ENCODE results near the gene ZMYND8.

Gene ZMYND8

DNA sequence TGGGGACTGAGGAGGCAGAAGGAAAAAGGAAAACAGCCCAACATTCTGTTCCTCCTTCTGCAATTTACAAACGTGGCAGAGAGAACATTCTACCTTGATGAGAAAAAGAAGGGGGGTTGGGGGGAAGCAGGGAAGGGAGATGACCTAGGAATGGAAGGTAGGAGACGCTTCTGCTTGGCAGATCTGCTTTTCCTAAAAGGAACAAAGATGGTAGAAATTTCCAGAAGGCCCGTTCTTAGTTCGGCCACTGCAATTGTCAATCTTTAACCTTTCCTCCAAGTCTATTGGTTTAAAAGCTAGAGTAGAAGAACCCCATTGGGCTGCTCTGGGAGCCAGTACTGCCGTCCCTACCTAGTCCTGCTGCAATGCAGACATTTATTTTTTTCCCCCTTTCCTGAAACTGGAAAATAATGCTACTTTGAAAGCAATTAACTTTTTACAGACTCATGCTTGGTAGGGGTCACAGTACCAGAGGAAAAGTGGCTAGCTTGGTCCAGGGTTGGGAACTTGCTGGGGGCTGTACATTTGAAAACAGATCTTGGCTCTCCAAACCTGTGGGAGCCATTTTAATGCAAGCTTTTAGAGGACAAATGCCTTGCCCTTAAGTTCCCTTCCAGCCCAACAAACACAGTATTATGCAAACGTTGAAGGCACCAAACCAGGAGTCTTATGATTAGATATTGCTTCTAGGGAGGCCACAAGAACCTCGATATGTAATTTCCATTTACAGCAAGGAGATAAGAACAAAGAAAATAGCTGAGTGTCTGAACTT, 2.6 kb downstream of the ZMYND8 start:
- DNase-seq = no peak

DNA sequence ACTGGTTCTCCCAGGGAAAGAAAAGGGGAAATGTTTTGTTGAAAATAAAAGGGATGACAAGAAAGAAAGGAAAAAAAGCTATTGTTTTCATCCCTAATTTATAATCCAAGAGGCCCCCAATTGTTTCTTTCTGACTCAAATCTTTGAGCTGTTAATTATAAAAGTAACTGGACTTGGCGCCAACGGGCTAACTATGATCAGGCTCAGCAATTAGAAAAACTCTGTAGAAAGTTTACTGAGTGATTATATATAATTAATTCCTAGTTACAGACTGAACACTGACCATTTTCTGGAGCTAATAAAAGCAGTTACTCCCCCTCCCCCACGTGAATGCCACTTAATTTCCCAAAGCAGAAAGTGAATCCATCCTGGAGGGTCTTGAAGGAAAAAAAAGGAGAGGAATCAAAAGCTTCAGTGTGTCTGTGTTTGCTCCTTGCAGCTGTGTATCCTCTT, 3.2 kb downstream of the ZMYND8 start:
- no peak for DNase-seq

DNA sequence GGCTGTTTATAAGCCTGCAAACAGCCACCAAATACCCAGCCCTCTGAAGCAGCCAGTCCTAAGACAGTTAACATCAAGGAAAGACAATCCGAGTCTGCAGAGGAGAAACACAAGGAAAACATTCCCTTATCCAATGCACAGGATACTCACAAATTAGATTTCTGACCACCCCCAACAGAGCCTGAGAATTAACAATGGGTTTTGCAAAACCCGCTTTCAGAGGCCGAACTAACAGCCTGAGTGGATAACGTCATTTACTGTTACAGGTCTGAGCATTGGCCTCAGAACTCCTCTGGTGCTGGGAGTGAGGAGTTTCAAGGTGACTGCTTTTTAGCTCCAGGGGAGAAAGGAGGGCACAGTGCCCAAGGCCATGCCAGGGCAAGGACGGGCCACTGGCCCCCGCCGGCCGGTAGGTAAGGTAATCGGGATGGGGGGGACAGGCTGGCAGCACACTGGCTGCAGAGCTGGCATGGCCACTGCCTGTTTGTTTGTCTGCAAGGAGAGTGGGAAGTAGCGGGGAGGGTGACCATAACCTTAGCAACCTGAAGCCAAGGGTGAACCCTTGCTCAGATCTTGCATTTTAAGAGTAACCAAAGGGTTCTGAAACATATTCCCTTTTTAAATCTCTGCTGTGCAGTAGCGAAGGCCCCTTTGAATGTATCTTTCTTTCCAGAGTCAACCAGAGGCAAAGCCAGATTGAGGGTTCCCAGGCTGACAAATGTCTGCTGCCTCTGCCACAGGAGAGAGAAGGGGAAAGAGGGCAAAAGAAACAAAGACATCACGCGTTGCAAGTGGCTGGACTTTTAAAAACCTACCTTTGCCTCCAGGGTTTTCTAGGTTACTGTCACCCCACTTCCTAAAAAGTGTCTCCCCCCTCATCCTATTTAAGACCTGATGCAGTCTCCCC, 3.9 kb downstream of the ZMYND8 start:
- DNase-seq = no peak

DNA sequence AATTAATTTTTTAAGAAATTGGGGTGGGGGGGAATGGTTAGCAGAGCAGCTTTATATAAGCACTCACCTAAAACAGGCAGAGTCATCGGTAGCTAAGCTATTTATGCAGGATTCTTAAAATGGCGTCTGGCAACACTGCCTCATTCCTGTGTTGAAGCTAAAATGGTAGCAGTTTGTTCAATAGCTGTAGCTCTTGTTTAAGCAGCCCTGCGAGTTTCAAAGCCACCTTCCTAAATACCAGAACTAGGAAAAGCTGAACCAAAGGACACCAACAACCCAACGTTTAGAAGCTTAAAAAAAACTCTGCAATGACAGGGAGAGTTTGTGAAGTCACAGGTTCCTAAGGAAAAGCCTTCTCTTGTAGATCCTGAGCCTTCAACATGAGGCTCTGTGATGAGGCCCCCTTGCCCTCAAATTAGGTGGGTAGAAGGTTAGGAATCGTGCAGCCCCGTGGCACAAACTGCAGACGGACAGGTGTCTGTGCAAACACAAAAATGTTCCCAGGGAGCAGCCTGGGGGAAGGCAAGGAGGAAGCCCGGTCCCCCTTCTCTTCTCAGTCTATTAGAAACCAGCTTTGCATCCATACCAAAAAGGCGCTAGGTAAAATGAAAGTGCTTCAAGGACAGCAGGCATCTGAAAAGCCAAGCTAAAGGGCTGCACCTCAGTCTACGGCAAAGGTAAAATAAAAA, 4.7 kb downstream of the ZMYND8 start:
- no peak for DNase-seq

DNA sequence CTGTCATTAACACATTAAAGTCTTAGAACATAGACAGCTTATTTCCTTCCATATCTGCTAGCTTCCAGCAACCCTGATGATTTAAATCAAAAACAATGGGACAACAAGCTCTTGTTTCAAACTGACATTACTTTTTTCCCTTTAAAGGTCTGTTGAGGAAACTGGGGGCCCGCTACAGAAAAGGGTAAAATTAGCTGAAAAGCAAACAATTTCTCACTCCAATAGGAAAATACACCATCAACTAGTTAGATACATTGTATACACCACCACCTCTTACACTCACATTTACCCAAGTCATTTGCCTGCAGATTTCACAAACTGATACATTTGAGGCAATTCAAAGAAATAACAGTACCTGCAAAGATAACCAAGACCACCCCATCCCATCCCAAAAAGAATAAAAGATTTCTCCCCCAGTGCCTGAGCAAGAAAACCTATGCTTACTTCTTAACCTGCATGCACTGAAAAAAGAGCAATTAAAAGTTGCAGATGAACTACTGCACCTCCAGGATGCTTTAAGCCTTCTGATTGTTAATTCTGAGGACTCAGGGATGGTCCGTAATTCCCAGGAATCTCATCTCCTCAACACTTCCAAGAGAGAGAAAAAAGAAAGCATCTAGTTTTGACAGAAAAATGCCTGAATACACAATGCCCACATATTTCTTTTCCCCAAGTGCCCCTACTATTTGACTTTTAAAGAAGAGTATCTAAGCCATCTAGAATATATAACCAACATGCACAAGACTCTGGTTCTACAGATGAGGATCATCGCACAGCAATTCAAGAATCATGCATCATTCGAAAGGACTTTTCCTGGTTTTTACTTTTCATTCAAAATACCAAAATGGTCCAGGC, 5.6 kb downstream of the ZMYND8 start:
- no peak for DNase-seq

DNA sequence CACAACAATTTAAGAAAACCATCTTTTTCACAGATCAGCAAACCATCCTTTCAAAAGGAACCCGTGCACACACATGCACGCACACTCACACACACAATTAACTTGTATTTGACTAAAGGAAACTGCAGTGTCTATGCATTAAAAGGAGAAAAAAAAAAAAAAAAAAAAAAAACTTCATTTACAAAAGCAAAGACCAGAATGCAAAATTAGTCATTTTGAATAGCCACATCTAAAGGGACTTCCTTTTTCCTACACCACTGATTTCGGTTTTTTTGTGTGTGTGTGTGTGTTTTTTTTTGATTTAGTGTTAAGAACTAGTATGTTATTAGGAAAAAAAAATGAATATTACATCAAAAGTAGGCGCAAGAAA, 6.3 kb downstream of the ZMYND8 start:
- DNase-seq = no peak

DNA sequence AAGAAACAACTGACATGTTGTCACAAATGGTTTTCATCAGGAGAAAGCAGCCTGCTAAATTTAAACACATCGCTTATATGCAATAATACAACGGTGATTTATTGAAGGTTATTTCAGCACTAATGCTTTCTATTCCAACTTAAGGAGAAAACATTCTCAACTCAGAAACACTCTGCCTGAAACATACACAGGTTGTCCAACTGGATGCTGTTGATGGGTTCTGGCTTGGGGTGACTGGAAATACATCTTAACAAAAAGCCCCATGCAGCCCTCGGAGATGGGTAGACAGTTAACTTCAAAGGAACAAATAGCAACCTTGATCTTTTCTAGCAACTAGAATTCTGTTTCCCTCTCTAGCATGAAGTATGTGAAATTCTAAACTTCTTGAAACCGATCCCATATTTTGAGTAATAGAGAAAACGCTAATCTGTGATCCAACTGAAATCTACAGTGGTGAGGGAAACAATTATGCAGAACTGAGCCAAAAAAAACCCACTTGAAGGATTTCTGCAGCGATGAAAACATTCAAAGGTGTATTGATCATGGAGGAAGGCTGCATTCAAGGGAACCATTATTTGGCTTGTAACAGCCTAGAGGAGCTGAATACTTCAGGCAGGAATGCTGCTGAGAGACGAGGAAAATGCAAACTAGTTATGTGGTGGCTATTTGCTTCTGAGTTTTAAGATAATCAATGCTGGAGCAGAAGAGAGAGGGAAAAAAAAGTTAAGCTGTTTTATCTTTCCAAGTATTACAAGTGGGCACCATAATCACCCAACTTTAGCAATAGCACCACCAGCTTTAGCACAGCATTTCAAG, 6.9 kb downstream of the ZMYND8 start:
- no peak for DNase-seq

DNA sequence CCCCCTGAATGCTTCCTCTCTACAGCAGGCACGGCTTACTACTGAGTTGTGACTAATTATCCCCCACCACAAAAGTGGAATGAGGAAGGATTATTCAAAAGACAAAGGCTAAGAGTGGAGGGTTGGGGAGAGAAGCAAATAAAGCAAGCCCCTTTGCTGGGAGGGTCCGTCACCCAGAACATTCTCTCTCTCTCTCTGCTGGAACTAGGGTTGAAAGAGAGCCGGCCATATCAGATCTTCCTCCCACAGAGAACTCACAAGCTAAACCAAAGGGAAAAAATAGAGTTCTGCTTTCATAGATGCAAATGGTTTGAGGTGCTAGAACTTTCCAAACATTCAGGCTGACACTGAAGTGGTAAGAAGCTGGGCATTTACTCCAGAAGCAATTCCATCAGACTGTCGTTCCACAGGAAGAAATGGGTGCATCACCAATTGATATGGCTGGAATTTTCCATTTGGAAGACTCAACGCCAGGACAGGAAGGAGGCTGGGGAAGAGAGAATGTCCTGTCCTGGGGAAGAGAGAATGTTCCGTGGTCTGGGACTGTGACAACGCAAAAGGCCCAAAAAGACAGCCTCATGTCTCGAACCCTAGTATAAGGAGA, 7.9 kb downstream of the ZMYND8 start:
- DNase-seq = no peak

DNA sequence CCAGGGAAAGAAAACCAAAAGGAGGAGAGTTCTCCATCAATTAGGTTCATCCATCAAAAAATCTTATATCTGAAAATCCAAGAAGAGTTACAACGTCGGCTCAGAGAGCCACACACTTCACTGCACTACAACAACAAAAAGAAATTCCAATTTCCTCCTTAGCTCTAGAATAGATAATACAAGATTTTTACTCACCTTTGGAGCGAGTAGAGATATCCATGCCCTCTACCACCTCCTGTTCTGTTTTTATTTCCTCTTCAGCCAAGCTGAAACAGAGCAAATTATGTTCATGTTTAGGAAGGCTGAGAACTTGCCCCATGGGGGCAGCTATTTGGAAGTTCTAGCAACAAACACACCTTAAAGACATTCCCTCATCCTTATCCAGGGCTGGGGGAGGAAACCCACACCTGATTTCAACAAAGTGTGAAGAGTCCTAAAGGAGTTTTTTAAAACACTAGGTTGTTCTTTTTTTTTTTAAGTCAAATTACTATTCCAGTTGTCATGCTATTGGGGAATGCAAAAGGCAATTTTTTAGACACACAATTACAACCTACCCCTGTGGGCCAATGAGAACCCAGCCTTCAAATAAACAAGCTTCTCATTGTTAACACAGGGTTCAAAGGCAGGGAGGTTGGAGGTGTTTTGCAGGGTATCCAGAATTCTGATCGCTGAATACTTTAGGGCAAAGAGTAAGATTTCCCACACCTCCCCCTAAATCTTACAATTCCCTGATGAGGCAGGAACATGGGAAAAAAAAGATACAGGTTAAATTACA, 8.7 kb downstream of the ZMYND8 start:
- no peak for DNase-seq

DNA sequence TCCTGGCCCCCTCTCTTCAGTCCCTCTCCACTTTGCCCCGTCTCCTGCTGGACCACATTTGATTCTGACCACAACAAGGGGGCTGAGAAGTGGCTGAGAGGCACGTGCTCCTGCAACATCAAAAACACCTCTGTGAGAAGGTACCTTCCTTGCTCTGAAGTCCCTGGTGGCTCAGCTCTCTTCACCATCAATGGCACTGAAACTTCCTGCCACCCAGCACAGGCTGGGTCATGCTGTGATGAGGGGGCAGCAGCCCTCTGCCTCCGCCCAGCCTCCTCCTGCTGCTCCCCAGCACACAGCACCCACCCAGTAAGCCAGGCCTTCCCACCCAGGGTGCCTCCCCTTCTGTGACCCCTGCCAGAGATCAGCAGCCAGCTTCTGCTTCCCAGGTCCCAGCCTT, 10.3 kb downstream of the ZMYND8 start:
- no peak for DNase-seq

DNA sequence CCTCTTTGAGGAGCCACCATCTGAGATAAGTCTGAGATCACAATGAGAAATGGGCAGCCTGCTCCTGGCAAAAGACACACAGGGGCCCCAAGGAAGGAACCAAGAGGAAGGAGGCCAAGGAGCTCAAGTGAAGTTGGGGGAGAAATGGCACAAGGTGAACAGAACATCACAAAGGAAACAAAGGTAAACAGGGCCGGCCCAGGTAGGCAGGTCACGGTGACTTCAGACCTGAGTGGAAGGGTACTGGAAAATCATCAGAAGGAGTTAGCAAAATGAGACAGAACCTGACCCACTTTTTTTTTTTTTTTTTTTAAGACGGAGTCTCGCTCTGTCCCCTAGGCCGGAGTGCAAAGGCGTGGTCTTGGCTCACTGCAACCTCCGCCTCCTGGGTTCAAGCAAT, 11.3 kb downstream of the ZMYND8 start:
- DNase-seq = no peak

DNA sequence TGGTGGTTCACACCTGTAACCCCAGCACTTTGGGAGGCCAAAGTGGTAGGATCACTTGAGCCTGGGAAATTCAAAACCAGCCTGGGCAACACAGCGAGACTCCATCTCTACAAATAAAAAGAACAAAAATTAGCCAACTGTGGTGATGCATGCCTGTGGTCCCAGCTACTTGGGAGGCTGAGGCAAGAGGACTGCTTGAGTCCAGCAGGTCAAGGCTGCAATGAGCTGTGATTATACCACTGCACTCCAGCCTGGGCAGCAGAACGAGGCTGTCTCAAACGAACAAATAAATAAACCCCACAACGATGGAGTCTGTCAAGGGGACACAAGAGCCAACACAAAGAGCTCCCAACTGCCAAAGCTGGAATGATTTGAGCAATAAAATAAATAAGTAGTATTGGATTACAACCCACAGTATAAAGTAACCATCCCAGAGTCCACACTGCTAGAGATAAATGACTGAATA, 13.5 kb downstream of the ZMYND8 start:
- no peak for DNase-seq

DNA sequence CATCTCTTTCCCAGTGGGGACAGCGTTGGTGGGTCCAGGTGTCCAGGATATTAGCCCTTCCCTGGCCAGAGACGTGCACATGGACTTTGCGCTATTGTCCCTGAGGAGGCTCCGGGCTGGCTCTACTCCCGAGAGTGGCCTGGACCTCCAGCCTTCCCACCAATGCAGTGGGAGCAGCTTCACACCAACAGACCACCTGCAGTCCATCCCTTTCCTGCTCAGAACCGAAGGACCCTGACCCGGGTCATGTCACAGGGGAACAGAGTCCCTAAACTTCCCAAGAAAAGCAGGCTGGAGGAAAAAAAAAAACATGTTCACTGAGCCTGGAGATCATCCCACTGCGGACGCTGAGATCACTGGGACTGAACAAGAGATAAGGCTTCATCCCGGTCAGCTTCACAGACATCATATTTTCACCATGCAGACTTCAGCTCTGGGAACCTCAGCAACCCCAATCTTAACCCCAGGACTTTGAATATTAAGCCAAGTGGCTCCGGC, 18.3 kb downstream of the ZMYND8 start:
- no peak for DNase-seq

DNA sequence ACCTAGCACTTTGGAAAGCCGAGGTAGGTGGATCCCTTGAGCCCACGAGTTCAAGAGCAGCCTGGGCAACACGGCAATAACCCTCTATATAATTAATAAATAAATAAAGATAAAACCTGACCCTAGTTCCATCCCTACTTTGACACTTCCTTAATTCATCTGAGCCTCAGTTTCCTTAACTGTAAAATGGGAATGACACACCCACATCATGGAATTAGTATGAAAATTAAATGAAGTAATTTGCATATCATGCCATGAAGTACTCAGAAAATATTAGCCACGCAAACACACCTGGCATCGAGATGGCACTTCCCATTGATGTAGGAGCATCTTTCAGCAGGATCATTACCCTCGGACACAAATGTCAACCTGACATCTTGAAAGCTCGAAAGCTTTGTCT, 19.1 kb downstream of the ZMYND8 start:
- no peak for DNase-seq

DNA sequence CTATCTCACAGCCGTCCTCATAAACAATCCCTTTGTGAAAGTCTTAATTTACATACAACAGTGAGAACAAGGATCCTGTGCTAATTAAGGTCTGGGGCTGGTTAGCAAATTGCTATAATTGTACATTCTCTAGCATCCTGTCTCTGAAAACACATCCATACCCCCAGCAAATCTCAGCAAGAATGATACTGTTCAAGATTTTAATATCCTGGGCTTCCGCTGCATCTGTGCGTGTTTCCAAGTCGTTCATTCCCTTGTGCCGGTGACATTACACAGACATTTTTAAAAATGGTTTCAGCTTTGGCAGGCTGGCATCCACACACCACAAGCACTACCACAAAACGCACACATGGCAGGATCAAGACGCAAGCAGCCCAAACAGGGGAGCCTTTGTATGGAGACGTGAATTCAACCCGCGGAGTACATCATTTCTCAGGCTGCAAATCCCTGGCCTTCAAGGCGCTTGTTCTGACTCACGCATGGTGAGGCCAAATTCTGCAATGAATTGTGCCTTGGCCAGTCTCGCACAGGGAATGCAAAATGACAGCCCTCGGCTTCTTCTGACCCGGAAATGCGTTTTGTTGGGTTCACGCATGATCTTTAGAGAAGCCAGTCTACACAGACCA, 20.3 kb downstream of the ZMYND8 start:
- no peak for DNase-seq

DNA sequence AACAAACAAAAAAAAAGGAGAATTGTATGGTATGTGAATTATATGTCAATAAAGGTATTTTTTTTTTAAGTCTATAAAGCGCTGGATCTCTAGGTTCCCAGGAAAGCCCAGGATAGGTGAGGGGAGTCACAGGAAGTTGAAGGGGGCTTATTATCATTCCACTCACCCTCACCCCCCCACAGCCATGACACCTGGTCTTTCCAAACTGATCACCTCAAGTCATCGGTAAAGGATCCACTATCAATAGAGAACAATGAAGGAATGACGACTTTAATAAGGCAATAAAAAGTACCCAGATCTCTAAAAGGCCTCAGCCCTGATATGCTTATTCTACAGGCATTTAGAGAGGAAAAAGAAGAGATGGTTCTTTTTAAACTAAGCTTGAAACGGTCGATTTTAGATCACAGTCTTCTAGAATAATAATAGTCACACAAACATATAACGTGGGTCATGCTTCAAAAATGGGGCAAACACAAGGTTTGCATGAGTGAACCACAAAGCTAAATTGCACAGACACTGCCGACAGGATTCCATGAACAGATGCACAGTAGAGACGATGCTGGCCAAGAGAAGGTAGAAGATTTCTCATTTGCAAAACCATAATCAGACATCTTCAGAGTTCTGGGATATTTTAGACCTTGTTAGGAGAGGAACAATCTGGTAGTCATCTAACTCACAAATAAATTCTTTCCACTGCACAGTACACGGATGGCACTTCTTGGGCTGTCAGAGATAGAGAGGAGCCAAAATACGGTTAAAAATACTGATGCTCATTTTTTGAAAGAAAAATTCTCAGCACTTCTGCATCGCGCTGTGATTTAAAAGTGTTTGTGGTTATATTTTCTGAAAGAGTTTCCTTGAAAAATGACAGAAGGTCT, 21.0 kb downstream of the ZMYND8 start:
- no peak for DNase-seq

DNA sequence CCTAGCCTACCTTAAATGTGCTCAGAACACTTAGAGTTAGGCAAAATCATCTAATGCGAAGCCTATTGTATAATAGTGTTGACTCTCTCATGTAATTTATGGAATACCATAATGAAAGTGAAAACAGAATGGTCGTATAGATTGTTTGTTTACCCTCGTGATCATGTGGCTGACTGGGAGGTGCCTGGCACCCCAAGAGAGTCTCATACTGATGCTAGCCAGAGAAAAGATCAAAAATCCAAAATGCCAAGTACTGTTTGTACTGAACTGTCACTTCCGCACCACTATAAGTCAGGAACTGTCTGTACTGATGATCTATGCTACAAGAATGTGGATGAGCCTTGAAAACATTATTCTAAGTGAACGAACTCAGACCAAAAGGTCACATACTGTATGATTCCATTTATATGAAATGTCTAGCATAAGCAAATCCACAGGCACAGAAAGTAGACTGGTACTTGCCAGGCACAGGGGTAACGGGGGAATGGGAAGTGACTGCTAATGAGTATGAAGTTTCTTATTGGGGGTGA, 22.4 kb downstream of the ZMYND8 start:
- no peak for DNase-seq
